Colonic mucosa (tissue), 4 donors: Measurements from ENCODE around the gene DLG2. TPM values are rescaled to one million over a fixed set of nuclear protein-coding genes. Genes with fewer than 3 reads are reported as not detected.

Source experiments
- DNase-seq: peaks from one replicate; pipeline ENCODE4 v3.0.0-alpha.2; 2020
- H3K27ac ChIP-seq: fragments of 200-600 bp; one replicate; pipeline ENCODE4 v1.8.0; 2021
- H3K27me3 ChIP-seq: fragments of 200-600 bp; one replicate; pipeline ENCODE4 v1.8.0; 2021
- H3K36me3 ChIP-seq: fragments of 200-600 bp; one replicate; pipeline ENCODE4 v1.8.0; 2021
- H3K4me1 ChIP-seq: fragments of 200-600 bp; one replicate; pipeline ENCODE4 v1.8.0; 2021; ENCODE audit warnings: mild to moderate bottlenecking
- H3K4me3 ChIP-seq: fragments of 200-600 bp; one replicate; pipeline ENCODE4 v1.8.0; 2021
- H3K9ac ChIP-seq, 2 donors: one replicate each; pipeline ENCODE4 v1.7.0; 2013; ENCODE audit warnings: control low read depth in 2 of 2, low read depth in 2 of 2, low read length in 2 of 2
- H3K9me3 ChIP-seq: fragments of 200-600 bp; one replicate; pipeline ENCODE4 v1.8.0; 2021
- intact Hi-C: fragments of 100-400 bp; cut with DNase I; formaldehyde crosslinking; loops from one replicate; pipeline ENCODE4 v1.14.1; 2022
- total RNA-seq, 2 donors: library from RNA; stranded (reverse); fragmentation: NEBNext Ultra II Directional in 1 of 2; extraction: Animal tissue kit (Norgen Biotek cat#: 25700) in 1 of 2; gene quantifications; one replicate each; pipeline ENCODE4 v1.2.1, GENCODE V29; 2021
- TF ChIP-seq, protein P1 (sequence below): fragments of 200-600 bp; IDR thresholded peaks from one replicate; pipeline ENCODE4 v1.8.0; 2022; ENCODE audit warnings: antibody characterized with exemption, mild to moderate bottlenecking
- donor health status: healthy.
- donor health status: DM: no; HTN: no; CAD: no.
- donor health status: DM: no; HTN: no; CAD: no.

The DLG2 gene
- total RNA-seq, 2 donors from 2014 or later, result 1.4 to 3.3 TPM

DNA sequence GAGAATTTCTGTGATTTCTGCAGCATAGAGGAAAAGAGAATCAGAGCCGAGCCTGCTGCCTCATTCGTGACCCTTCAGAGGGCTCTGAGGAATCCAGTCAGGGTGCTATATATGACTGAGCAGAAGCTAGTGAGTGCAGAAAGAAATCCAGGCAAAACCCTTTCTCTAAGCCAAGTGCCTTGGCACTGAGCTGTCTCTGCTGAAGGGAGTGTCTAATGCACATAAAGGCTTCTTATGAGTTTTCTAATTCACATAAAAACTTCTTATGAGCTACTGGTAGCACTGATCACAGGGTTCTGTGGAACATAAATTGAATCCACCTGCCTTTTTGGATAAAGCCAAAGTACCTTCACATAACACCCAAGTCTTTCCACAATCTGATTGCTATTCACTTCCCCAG lies 1555.3 kb downstream of the DLG2 start:
- TF ChIP-seq, protein P1, sequence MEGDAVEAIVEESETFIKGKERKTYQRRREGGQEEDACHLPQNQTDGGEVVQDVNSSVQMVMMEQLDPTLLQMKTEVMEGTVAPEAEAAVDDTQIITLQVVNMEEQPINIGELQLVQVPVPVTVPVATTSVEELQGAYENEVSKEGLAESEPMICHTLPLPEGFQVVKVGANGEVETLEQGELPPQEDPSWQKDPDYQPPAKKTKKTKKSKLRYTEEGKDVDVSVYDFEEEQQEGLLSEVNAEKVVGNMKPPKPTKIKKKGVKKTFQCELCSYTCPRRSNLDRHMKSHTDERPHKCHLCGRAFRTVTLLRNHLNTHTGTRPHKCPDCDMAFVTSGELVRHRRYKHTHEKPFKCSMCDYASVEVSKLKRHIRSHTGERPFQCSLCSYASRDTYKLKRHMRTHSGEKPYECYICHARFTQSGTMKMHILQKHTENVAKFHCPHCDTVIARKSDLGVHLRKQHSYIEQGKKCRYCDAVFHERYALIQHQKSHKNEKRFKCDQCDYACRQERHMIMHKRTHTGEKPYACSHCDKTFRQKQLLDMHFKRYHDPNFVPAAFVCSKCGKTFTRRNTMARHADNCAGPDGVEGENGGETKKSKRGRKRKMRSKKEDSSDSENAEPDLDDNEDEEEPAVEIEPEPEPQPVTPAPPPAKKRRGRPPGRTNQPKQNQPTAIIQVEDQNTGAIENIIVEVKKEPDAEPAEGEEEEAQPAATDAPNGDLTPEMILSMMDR, result no peak
- intact Hi-C loops, result no loop called here

GRCh38 chr11:84069048-84069447 lies 1558.1 kb downstream of the DLG2 start:
- Histone ChIP-seq H3K9me3 (no peaks in the 10 kb centered on the region), H3K4me3 (no peak overlapping the region), H3K36me3 (no peaks in the 10 kb centered on the region), H3K27ac (no peak overlapping the region), H3K27me3 (no peaks in the 10 kb centered on the region), H3K4me1 (no peaks in the 10 kb centered on the region), H3K9ac (no peak overlapping the region)
- intact Hi-C loops, result no loop called here
- DNase-seq, result no peak
- TF ChIP-seq, protein P1, result no peak

More for the DNA sequence above, 1555.3 kb downstream of the DLG2 start:
- H3K36me3 ChIP-seq, result no peaks in the 10 kb centered on the region
- no peaks in the 10 kb centered on the region for H3K27me3 ChIP-seq
- no peaks in the 10 kb centered on the region for H3K9me3 ChIP-seq
- no peak overlapping the region for H3K9ac ChIP-seq
- H3K4me3 ChIP-seq, result no peak overlapping the region
- DNase-seq, result no peak
- H3K4me1 ChIP-seq, result no peaks in the 10 kb centered on the region
- no peak overlapping the region for H3K27ac ChIP-seq

DNA sequence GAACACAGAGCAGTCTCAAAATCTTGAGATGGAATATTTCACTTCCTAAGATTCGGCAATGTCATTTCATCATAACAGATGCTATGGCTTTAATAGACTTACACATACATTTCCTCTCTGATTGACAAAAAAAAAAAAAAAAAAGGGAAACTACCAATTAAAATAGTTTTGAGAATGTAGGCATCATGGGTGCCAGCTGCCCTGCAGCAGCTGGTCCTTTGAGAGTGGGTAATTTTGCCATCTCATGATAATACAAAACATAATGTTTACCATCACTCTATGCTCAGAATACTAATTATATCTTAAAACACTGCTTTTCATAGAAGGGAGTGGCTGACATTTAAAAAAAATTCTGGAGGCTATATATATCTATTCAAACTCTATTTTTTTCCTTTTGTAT lies 1565.4 kb downstream of the DLG2 start:
- no peak overlapping the region for H3K27ac ChIP-seq
- no peaks in the 10 kb centered on the region for H3K36me3 ChIP-seq
- H3K27me3 ChIP-seq, result no peaks in the 10 kb centered on the region
- TF ChIP-seq, protein P1, result no peak
- intact Hi-C loops, result no loop called here
- DNase-seq, result no peak
- H3K4me3 ChIP-seq, result no peak overlapping the region
- H3K9ac ChIP-seq, result no peak overlapping the region
- no peaks in the 10 kb centered on the region for H3K4me1 ChIP-seq
- no peaks in the 10 kb centered on the region for H3K9me3 ChIP-seq

DNA sequence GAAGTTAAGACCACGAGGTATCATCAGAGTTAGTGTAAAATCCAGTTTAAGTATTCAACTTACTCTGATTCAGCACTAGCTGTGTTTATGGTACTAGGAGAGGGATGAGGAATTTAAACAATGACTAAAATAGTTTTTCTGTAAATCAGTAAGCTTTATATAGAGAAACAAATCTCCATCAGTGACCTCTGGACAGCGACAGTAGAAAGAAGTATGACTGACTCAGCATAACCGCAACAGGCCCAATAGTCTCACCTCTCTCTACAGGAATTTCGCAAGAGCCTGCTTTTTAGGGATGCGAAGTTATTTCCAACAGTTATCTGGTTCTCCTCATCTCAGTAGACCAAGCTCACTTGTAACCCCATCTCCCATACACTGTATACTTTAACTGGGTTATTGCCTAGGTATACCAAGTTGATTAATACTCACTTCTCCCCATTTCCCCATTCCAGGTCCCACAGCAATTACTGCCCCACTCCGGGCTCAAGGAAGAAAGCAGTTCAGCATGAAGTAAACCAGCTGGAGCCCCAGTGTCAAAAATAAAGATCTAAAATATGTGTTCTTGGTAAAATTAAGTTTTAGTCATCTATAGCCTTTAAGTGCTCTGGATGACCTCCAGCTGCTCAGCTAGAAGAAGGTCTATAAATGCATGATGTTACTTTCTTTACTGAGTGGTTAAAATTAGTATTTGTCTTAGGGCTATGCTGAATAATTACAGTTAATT lies 1570.3 kb downstream of the DLG2 start:
- Histone ChIP-seq H3K27ac (no peak overlapping the region), H3K4me1 (no peaks in the 10 kb centered on the region), H3K9ac (no peak overlapping the region), H3K9me3 (no peaks in the 10 kb centered on the region), H3K4me3 (no peak overlapping the region), H3K27me3 (no peaks in the 10 kb centered on the region), H3K36me3 (no peaks in the 10 kb centered on the region)
- intact Hi-C loops, result no loop called here
- TF ChIP-seq, protein P1, result no peak
- DNase-seq, result no peak

DNA sequence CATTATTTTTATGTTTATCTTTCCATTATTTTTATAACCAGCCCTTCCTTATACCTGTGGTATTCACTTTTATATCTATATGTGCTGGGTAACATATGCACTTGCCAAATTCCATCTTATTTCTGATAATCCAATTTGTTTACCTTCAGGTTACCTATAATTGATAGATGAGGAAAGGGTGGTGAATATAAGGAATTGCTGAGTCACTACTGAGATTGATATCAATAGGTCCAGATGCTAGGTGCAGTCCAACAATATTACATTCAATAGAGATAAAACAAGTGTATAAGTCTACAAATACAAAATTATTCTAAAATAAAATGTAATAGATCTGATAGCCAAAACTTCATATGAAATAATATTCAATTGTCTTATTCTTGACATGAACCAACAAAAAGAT lies 1582.0 kb downstream of the DLG2 start:
- Histone ChIP-seq H3K27ac (no peak overlapping the region), H3K9ac (no peak overlapping the region), H3K36me3 (no peaks in the 10 kb centered on the region), H3K9me3 (no peaks in the 10 kb centered on the region), H3K4me1 (no peaks in the 10 kb centered on the region), H3K4me3 (no peak overlapping the region), H3K27me3 (no peaks in the 10 kb centered on the region)
- no peak for DNase-seq
- TF ChIP-seq, protein P1, result no peak
- intact Hi-C loops, result no loop called here
